OCI-LY7 (cell line): ENCODE measurements around the gene MBOAT2.

Experiments used
- CTCF ChIP-seq: fragments of 200-600 bp; sonication (generic); conservative IDR thresholded peaks from 2 replicates; pipeline ENCODE4 v1.5.1; 2014; ENCODE audit warnings: mild to moderate bottlenecking, antibody characterized with exemption, low read length, moderate library complexity, mixed read lengths
- EZH2phosphoT487 ChIP-seq: fragments of 200-600 bp; sonication (generic); IDR thresholded peaks from 2 replicates; pipeline ENCODE4 v1.6.1; 2018; ENCODE audit warnings: low read depth, borderline replicate concordance, mild to moderate bottlenecking, mixed run types, antibody characterized with exemption, low read length, moderate library complexity, mixed read lengths

DNA sequence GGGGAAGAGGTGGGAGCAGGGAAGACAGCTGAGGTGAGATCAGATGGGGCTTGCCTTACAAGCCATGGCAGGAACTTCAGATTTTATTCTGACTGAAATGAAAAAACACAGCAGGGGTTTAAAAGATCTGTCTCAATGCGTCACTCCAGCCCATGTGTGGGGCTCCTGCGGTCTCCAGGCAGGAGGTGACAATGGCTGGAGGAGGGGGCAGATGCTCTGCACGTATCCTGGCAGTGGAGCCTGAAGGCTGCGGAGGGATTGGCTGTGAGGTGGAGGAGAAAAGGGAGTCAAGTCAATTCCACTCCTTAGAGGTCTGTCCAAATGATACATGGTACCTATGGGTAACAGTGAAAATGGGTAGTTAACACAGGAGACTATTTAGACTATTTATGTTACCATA, 125.6 kb downstream of the MBOAT2 start:
- TF ChIP-seq CTCF (no peak), EZH2phosphoT487 (no peak)
